ENCODE results near the gene ADGRE2.

GRCh38 chr19:14746886-14747285 is 31.5 kb downstream of the ADGRE2 start:
- TF ChIP-seq CTCF (IDR thresholded peaks at IDR 0.05): no peak
- TF ChIP-seq POLR2A (IDR thresholded peaks at IDR 0.05): no peak
